SK-N-MC (cell line): ENCODE measurements around the gene CMIP.

Experiments used
- EZH2 ChIP-seq: fragments of 200-600 bp; sonication (generic); IDR thresholded peaks from one replicate; pipeline ENCODE4 v1.6.1; 2017; ENCODE audit warnings: antibody characterized with exemption
- FOXP2 ChIP-seq: optimal IDR thresholded peaks from 2 replicates; pipeline ENCODE3; 2011; ENCODE audit warnings: mild to moderate bottlenecking, moderate library complexity; ENCODE audit not compliant: insufficient read depth; ENCODE audit errors: extremely low read length, control extremely low read depth
- POLR2AphosphoS5 ChIP-seq: IDR thresholded peaks from 2 replicates; pipeline ENCODE4 v1.6.1; 2012; ENCODE audit warnings: mild to moderate bottlenecking, low read depth, low read length, borderline replicate concordance

GRCh38 chr16:81658373-81658772 lies 213.8 kb downstream of the CMIP start:
- TF ChIP-seq POLR2AphosphoS5, result no peak
- TF ChIP-seq EZH2, result no peak
- TF ChIP-seq FOXP2, result no peak
